ENCODE results near the gene PYGB.

- no peak for TF ChIP-seq SIN3A (IDR thresholded peaks at IDR 0.05; ENCODE audit: borderline replicate concordance, insufficient read depth, low read length)
- TF ChIP-seq POLR2AphosphoS5 (IDR thresholded peaks at IDR 0.05; ENCODE audit: low read depth, low read length) = no peak
- no peak for TF ChIP-seq TAF1 (IDR thresholded peaks at IDR 0.05; ENCODE audit: borderline replicate concordance, insufficient read depth, low read length)
- TF ChIP-seq, protein P1, sequence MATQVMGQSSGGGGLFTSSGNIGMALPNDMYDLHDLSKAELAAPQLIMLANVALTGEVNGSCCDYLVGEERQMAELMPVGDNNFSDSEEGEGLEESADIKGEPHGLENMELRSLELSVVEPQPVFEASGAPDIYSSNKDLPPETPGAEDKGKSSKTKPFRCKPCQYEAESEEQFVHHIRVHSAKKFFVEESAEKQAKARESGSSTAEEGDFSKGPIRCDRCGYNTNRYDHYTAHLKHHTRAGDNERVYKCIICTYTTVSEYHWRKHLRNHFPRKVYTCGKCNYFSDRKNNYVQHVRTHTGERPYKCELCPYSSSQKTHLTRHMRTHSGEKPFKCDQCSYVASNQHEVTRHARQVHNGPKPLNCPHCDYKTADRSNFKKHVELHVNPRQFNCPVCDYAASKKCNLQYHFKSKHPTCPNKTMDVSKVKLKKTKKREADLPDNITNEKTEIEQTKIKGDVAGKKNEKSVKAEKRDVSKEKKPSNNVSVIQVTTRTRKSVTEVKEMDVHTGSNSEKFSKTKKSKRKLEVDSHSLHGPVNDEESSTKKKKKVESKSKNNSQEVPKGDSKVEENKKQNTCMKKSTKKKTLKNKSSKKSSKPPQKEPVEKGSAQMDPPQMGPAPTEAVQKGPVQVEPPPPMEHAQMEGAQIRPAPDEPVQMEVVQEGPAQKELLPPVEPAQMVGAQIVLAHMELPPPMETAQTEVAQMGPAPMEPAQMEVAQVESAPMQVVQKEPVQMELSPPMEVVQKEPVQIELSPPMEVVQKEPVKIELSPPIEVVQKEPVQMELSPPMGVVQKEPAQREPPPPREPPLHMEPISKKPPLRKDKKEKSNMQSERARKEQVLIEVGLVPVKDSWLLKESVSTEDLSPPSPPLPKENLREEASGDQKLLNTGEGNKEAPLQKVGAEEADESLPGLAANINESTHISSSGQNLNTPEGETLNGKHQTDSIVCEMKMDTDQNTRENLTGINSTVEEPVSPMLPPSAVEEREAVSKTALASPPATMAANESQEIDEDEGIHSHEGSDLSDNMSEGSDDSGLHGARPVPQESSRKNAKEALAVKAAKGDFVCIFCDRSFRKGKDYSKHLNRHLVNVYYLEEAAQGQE (IDR thresholded peaks at IDR 0.05; ENCODE audit: insufficient read depth in 1 of 2, low read depth in 2 of 2, low read length in 2 of 2) = no peak
- no peak for TF ChIP-seq FOXP2 (optimal IDR thresholded peaks at IDR 0.05; ENCODE audit: borderline replicate concordance, extremely low read depth, extremely low read length, insufficient read depth)
Measured at GRCh38 chr20:25336561-25337422, 88.9 kb downstream of the PYGB start.

All from PFSK-1 (cell line).